Measurements from ENCODE around the gene A4GNT. TPM values are rescaled to one million over a fixed set of nuclear protein-coding genes. Genes with fewer than 3 reads are reported as not detected.
"Not testable (repeated sequence)": the region's sequence is repeated elsewhere in the genome, so short reads cannot be mapped to it uniquely, and the experiment has no call there.

The A4GNT gene
- total RNA-seq, 4 donors from 2014 or later: not detected

GRCh38 chr3:138165061-138165460 is 32.9 kb upstream of the A4GNT start:
- no peak overlapping the region for H3K4me3 ChIP-seq
- TF ChIP-seq EP300 (IDR thresholded peaks at IDR 0.05): no peak
- no peak for TF ChIP-seq CTCF (IDR thresholded peaks at IDR 0.05)
- no peak for TF ChIP-seq POLR2AphosphoS5 (IDR thresholded peaks at IDR 0.05)
- no peak for TF ChIP-seq POLR2A (IDR thresholded peaks at IDR 0.05)
- H3K36me3 ChIP-seq: peaks cover 94% of the 10 kb centered on the region
- 93% methylated on average over 2 of the region's 2 CpGs for WGBS
- H3K27me3 ChIP-seq: no peaks in the 10 kb centered on the region
- no peaks in the 10 kb centered on the region for H3K4me1 ChIP-seq
- no peak for DNase-seq (ENCODE audit: low spot score in 2 of 2)
- H3K9me3 ChIP-seq: no peaks in the 10 kb centered on the region
- no peak overlapping the region for H3K27ac ChIP-seq

- H3K36me3 ChIP-seq: peaks cover 24% of the 10 kb centered on the region
- no peak overlapping the region for H3K4me3 ChIP-seq
- no peak for TF ChIP-seq POLR2AphosphoS5 (IDR thresholded peaks at IDR 0.05)
- TF ChIP-seq CTCF (IDR thresholded peaks at IDR 0.05): no peak
- TF ChIP-seq POLR2A (IDR thresholded peaks at IDR 0.05): no peak
- no peak for TF ChIP-seq EP300 (IDR thresholded peaks at IDR 0.05)
- no peak overlapping the region for H3K27ac ChIP-seq
- WGBS: 96% methylated on average over 4 of the region's 4 CpGs
- no peaks in the 10 kb centered on the region for H3K4me1 ChIP-seq
- H3K9me3 ChIP-seq: no peaks in the 10 kb centered on the region
- H3K27me3 ChIP-seq: no peaks in the 10 kb centered on the region
- DNase-seq (ENCODE audit: low spot score in 2 of 2): no peak
Observed at GRCh38 chr3:138157743-138158142, 25.6 kb upstream of the A4GNT start.

- no peak overlapping the region for H3K4me3 ChIP-seq
- H3K4me1 ChIP-seq: no peaks in the 10 kb centered on the region
- H3K9me3 ChIP-seq: no peaks in the 10 kb centered on the region
- H3K36me3 ChIP-seq: no peaks in the 10 kb centered on the region
- no peaks in the 10 kb centered on the region for H3K27me3 ChIP-seq
- TF ChIP-seq CTCF (IDR thresholded peaks at IDR 0.05) (no peak), EP300 (IDR thresholded peaks at IDR 0.05) (no peak), POLR2A (IDR thresholded peaks at IDR 0.05) (no peak), POLR2AphosphoS5 (IDR thresholded peaks at IDR 0.05) (no peak)
- no peak overlapping the region for H3K27ac ChIP-seq
- DNase-seq (ENCODE audit: low spot score in 2 of 2): no peak
Observed at GRCh38 chr3:138154534-138154933, 22.3 kb upstream of the A4GNT start.

- H3K9me3 ChIP-seq: no peaks in the 10 kb centered on the region
- WGBS: 83% methylated on average over 4 of the region's 4 CpGs
Observed at GRCh38 chr3:138148503-138148902, 16.3 kb upstream of the A4GNT start.

GRCh38 chr3:138142181-138142580 is 10.0 kb upstream of the A4GNT start:
- 93% methylated on average over 3 of the region's 3 CpGs for WGBS

More at GRCh38 chr3:138148503-138148902, 16.3 kb upstream of the A4GNT start:
- DNase-seq (ENCODE audit: low spot score in 2 of 2): no peak
- no peak for TF ChIP-seq POLR2AphosphoS5 (IDR thresholded peaks at IDR 0.05)
- TF ChIP-seq POLR2A (IDR thresholded peaks at IDR 0.05): no peak
- no peak for TF ChIP-seq EP300 (IDR thresholded peaks at IDR 0.05)
- no peak for TF ChIP-seq CTCF (IDR thresholded peaks at IDR 0.05)
- Histone ChIP-seq H3K4me1 (no peaks in the 10 kb centered on the region), H3K4me3 (no peak overlapping the region), H3K27me3 (no peaks in the 10 kb centered on the region), H3K36me3 (no peaks in the 10 kb centered on the region), H3K27ac (no peak overlapping the region)

GRCh38 chr3:138140940-138141339 is 8.8 kb upstream of the A4GNT start:
- H3K27ac ChIP-seq: no peak overlapping the region
- H3K9me3 ChIP-seq: no peaks in the 10 kb centered on the region
- H3K27me3 ChIP-seq: no peaks in the 10 kb centered on the region
- no peak for TF ChIP-seq POLR2A (IDR thresholded peaks at IDR 0.05)
- no peak for TF ChIP-seq POLR2AphosphoS5 (IDR thresholded peaks at IDR 0.05)
- no peak for TF ChIP-seq CTCF (IDR thresholded peaks at IDR 0.05)
- no peak for TF ChIP-seq EP300 (IDR thresholded peaks at IDR 0.05)
- H3K36me3 ChIP-seq: no peaks in the 10 kb centered on the region
- H3K4me3 ChIP-seq: no peak overlapping the region
- H3K4me1 ChIP-seq: no peaks in the 10 kb centered on the region
- no peak for DNase-seq (ENCODE audit: low spot score in 2 of 2)

More at GRCh38 chr3:138142181-138142580, 10.0 kb upstream of the A4GNT start:
- not testable (repeated sequence) for H3K36me3 ChIP-seq; H3K9me3 ChIP-seq; H3K4me3 ChIP-seq; H3K4me1 ChIP-seq; H3K27me3 ChIP-seq; DNase-seq (ENCODE audit: low spot score in 2 of 2); H3K27ac ChIP-seq
